NCI-H2107 (cell line): Measurements from ENCODE around the gene NRM.
"Not testable (repeated sequence)": the region's sequence is repeated elsewhere in the genome, so short reads cannot be mapped to it uniquely, and the experiment has no call there.

Source experiments
- DNase-seq: peaks from one replicate; lab custom pipeline; 2025; lab: John Stamatoyannopoulos, UW

Gene NRM

DNA sequence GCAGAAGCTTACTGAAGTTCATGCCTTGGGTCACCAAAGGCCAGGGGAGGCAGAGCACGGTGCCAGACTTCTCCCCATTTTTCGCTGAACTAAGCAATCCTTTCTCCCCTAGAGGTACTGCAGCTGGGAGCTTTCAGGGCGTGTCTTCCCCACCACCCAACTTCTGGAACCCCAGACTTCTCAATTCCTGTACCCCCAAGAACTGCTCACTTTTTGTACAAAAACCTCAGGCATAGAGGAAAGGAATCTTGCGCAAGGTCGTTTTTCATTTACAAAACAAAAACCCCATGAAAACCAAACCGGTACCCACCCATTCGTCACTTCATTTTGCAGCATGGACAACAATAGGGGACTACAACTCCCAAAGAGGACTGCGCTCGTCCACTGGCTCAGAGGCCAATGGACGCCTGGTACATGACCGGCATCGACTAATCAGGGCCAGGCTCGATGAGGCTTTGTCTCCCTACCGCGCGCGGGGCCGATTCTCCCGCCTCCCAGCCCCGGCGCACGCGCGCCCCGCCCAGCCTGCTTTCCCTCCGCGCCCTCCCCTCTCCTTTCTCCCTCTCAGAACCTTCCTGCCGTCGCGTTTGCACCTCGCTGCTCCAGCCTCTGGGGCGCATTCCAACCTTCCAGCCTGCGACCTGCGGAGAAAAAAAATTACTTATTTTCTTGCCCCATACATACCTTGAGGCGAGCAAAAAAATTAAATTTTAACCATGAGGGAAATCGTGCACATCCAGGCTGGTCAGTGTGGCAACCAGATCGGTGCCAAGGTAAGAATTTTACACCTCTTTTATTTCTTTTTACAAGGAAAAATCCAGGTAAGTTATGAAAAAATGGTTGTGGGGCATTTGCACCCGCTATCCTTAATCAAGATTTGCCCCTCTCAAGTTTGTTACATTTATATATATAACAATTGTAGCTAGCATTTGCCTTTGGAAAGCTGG lies 29.3 kb upstream of the NRM start, which contains the start of gene TUBB:
Gene TUBB, plus strand, starts transcription at position 562 of the 947 bp plus-strand sequence. Its CDS starts 155 bp downstream, at position 717.
- DNase-seq = peak; percentile 79

DNA sequence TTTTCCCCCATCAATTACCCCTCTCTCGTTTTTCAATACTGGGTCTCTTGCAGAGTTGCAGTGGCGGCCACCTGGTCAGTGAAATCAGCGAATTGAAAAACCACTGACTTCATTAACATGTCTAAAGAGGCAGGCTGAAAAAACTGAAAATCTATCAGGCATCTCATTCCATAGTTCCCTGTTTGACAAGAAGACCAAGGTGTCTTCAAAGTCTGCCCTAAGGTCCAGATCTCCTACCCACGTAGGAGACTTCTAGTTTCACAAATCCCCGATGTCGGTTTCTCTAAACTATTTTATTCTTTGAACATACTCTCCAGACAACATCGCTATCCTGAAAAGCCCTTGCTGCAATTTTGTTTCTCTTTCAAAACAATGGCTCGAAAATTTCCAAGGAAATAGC lies 28.6 kb upstream of the NRM start:
- no peak for DNase-seq

DNA sequence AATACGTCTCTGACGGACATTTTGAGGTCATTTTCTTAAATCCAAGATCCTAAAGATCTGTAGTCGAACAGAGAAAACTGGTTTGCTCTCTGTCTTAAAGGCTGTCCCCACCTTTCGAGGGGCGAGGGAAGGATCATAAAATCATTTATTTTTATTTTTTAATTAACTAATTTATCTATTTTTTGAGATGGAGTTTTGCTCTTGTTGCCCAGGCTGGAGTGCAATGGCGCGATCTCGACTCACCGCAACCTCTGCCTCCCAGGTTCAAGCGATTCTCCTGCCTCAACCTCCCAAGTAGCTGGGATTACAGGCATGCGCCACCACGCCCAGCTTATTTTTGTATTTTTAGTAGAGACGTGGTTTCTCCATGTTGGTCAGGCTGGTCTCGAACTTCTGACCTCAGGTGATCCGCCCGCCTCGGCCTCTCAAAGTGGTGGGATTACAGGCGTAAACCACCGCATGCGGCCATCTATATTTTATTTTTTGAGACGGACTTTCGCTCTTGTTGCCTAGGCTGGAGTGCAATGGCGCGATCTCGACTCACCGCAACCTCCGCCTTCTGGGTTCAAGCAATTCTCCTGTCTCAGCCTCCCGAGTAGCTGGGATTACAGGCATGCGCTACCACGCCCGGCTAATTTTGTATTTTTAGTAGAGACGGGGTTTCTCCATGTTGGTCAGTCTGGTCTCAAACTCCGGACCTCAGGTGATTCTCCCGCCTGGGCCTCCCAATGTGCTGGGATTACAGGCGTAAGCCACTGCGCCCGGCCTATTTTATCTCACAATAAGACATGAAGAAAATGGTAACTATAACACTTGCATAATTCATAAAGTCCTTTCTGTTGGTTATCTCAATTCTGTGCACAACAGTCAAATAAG lies 27.3 kb upstream of the NRM start:
- not testable (repeated sequence) for DNase-seq

DNA sequence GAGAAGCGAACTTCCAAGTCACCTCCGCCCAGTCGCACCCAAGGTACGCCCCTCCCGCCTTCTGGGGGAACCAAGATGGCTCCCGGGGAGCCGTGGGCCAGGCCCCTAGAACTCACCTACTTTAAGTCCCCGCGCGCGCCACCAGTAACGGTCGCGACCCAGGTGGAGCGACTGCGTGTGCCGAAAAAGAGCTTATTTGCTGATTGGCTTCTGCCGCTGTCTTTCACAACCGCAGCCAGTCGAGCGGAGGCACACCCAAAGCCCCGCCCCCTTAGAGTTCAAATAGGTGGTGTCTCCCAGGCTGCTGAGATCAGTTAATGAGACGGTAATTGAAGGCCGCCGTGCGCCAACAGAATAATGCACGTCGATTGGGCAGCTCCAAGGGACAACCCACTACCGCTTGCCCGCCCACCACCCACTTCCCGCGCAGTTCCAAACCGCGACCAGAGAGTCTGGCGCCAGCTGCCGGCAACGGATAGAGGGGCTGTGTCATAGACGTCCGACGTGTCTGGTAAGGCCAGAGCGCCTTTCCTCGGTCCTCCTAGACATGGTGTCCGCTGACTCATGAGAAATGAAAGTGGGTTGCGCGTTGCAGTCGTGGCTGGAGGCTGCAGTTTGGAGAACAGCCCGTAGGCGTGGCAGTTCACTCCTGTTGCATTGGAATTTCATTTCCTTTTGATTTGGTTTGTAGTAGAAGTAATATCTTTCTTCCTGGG lies 26.5 kb upstream of the NRM start, which contains the start of gene MDC1:
Gene MDC1, minus strand, starts transcription at position 153 of the 716 bp plus-strand sequence. CDS start 2,106 bp downstream, outside the sequence.
- peak; percentile 93 for DNase-seq

DNA sequence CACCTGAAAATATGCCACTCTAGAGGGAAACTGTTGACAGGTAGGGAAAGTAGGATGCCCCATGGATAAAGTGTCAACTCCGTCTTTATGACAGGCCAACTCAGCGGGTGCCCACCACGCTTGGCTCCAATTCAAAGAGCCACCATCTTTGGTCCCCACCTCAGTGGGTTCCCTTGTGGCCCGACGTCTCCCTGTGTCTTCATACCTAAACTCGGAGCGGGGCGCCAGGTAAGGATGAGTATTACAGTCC lies 26.0 kb upstream of the NRM start:
- DNase-seq = no peak

DNA sequence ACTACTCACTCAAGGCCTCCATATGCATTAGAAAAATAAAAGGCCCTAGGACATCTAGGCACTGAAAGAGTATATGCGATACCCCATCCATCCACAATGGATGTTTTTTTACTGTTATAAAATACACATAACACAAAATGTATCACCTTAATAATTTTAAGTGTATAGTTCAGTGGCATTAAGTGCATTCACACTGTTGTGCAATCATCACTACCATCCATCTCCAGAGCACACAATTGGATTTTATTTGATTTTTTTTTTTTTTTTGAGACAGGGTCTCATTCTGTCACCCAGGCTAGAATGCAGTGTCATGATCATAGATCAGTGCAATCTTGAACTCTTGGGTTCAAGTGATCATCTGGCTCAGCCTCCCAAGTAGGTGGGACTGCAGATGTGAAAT lies 23.5 kb upstream of the NRM start:
- no peak for DNase-seq

DNA sequence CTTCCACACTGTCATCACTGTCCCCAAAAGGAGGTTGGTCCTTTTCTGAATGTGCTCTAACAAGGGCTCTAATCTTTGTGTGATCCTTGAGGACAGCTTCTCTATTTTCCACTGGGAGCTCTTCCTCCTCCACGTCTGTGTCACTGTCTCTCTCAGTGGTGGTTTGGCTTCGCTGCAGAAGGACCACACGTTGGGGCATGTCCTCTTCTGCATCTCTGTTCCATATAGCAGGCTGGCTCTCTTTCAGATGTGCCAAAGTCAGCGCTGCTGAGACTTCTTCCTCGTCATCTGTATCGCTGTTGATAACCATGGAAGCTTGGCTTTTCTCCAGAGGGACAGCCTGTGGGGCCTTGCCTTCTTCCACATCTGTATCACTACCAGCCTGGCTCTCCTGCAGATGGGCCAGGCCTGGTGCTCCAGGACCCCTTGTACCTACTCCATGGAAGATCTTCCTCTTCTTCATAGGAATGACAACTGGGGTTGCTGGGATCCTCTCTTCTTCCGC lies 21.7 kb upstream of the NRM start:
- no peak for DNase-seq

DNA sequence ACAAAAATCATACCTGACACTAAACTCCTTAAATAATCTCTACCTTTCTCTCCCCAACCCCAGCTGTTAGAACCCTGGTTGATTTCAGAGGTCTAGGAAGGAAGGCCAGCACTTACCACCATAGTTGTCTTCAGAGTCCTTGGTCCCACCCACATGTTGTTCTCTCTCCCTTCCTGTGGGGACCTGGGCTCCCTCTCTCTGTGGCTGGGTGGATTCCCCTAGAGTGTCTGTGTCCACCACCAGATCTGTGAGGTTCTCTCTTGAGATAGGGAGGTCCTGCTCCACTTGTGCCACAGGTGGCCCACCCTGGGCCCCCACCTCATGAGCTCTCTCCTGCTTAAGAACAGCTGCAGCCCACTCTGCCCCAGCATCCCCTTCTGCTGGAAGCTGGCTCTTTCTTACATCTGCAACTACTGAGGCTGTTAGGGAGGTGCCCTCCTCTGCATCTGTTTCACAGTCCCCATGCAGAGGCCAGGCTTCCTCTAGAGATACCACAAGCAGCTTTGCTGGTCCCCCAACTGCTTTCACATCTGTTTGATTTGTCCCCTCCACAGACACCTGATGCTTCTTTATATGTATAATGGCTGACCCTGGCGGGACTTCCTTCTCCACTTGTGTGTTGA lies 21.1 kb upstream of the NRM start:
- DNase-seq = no peak

DNA sequence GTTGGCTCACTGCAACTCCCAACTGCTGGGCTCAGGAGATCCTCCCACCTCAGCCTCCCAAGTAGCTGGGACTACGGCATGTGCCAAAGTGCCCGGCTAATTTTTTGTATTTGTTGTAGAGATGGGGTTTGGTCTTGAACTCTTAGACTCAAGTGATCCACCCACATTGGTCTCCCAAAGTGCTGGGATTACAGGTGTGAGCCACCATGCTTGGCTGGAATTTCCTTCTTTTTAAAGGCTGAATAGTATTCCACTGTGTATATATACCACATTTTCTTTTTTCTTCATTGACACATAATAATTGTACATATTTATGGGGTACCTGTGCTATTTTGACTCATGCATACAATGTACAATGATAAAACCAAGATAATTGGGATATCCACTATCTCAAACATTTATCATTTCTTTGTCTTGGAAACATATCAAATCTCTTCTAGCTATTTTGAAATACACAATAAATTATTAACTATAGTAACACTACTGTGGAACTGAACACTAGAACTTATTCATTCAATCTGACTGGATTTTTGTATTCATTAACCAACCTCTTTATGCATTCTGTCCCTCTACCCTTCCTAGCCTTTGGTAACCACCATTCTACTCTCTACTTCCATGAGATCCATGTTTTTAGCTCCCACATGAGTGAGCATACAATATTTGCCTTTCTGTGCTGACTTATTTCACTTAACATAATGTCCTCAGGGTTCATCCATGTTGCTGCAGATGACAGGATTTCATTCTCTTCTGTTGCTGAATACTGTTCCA lies 18.5 kb upstream of the NRM start:
- DNase-seq = no peak

DNA sequence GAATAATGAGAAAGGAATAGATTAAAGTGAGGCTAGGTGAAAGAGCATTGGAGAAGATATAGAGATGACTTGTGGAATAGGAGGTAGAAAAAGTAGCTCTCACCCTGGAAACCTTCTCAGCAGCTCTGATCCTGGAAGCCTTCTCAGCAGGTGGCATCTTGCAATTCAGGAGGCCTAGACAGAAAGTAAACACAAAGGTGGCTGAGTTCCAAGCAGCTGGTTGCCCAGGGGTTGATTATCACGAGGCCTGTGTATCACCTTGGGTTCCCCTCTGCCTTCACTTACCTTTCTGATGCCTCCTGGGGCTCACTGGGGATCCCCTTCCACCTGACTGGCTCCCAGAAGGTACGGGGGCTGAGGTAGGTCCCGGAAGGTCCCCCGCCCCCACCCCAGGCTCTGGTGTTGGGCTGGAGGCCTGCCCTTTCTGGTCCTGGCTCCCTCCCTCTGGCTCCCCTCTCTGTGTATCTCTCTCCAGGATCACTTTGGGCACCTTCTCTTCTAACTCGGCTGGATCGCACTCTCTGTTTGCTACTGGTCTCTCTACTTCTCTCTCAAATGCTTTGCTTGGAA lies 16.6 kb upstream of the NRM start:
- DNase-seq = peak; percentile 29

DNA sequence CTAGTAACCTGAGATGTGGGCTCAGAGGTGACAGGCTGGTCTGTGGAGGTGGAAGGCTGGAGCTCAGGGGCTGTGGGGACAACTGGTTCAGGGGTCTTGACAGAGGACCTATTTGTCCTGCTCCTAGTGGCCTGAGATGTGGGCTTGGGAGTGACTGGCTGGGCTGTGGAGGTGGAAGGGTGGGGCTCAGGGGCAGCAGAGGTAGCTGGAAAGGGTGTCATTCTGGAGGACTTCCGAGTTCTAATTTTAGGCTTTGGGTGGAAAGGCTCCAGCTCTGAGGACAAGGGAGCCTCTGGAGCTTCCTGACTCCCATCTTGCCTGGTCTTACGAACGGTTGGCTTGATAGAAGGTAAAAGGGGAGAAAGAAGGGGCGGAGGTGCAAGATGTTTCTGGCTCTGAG lies 14.8 kb upstream of the NRM start:
- no peak for DNase-seq

DNA sequence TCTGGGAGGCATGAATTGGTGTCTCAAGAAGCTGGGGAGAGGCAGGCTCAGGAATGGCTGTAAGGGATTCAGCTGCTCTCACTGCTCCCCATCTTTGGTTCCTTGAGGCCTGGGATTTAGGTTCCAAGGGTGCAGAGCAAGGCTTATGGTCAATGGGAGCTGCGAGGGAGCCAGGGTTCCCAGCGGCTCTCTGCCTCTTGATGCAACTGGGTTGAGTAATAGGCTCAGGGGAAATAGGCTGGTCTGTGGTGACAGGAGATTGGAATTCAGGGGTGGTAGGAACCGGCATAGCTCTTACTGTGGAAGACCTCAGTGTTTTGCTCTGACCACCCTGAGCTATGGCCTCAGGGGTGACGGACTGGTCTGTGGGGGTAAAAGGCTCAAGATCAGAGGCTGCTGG lies 13.0 kb upstream of the NRM start:
- DNase-seq = no peak

DNA sequence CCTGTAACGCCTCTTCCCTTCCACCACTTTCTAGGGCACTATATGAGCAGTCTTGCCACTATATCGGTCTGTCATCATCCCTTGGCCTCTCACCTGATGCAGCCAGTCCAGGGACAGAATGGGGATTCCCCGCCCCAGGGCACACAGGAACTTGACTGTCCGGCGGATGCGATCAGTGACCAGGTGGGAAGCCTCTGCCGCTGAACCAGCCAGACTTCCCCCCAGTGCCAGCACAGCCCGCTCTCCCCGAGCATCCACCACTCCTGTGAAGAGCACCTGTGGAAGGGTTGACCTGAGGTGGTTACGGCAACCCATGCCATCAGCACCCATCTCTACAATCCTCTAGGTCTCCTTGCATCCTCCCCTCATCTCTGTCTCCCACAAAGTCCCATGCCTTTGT lies 12.2 kb upstream of the NRM start:
- DNase-seq = no peak

DNA sequence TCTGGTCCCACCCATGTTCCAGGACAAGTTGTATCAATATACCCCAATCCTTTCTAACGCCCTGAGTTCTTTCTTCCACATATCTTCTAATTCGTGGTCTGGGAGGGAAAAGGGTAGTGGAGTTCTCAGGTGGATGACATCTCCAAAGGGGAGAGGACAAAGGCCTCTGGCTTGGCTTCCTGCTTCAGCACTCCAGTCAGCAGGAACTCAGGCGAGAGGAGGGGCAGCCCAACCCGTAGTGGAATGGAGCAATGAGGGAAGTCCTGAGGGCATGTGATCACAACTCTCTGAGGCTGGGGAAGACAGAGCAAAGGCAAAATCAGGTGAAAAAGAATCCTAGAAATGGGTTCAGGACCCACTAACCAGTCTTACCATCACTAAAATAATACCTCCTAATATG lies 9.6 kb upstream of the NRM start:
- no peak for DNase-seq

DNA sequence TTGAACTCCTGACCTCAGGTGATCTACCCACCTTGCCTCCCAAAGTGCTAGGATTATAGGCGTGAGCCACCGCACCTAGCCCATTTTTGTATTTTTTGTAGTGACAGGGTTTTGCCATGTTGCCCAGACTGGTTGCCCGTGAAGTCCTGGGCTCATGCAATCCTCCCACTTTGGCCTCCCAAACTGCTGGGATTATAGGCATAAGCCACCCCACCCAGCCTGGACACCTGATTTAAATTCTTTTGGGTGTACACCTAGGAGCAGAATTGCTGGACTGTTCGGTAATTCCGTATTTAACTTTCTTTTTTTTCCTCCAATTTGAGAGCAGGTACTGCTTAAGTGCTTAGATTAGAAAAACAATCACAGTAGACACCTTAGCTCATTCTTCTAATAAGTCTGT lies 5.6 kb upstream of the NRM start:
- DNase-seq = no peak

DNA sequence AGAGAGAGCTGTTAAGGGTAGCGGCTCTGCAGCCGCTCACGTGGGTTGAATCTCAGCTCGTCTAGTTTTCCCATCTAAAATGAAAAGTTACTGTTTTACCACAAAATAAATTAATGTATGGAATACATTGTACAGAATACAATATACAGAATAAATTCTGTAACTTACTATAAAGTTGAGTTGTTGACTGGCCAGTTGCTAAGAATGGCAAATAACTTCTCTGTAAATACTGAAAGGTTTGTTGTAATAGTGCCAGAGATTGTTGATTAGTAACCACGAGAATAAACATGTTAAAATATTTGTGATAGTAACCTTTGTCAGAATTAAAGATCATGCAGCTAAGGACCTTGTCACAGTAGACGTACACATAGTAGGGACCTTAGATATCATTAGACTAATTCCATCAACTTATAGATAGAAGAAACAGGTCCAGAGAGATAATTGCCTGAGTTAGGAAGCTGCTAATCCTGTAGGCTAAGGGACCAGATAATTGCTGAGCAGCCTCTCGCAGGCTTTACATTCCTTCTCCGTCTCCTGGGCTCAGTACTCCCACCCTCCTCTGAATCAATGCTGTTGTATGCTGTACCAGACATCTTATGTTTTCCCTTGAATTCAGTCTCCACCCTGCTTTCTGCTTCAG lies 544 bp upstream of the NRM start:
- DNase-seq = no peak

DNA sequence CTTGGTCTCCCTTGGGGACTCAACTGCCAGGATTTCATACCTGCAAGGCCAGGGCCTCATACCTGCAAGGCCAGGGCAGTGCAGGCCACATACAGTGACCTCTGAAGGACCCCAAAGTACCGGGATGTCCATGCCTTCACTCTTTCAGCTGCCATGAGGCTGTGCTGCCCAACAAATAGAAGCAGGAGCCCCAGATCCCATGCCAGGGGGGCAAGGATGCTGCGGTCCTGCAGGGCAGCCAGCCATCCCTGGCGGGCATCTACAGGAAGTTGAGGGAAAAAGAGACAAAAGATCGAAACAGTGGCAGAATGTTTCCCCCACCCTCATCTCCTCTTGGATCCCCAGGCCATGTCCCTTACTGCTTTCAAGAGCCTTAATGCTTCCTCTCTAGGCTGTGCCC lies 799 bp downstream of the NRM start:
- no peak for DNase-seq

DNA sequence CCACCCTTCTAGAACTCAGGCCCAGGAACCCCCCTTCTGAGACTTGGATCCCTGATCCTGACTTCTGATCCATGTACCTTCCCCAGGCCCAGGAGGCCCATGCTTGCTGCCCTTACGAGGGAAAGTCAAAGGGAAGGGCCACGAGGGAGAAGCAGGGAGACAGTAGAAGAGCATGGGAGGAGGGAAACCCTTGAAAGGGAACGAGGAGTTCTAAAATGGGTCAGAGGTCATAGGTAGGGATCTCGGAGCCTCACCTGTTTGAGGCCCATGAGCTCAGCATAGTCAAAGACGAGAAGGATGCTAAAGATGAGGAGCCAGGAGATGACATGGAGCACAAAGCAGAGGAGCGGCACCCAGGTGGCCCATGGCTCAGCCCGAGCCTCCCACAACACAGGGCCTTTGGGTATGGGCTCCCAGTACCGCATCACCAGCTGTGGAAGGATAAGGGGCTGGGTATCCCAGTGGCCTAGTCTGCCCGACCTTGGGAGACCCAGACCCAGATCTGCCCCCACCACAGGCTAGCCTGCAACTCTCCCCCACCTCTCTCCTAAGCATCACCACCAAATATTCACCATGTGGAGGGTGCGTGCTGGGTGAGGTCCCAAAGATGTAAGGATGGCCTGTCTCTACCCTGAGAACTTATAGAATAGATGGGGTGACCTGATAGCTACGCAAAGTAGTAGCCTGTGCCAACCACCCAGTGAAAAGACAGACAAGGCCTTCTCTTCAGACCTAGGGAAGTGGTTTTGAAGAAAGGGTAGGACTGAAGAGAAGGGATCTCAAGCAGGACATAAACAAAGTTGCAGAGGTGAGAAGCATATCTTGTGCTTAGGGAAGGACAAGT lies 1.5 kb downstream of the NRM start:
- no peak for DNase-seq

DNA sequence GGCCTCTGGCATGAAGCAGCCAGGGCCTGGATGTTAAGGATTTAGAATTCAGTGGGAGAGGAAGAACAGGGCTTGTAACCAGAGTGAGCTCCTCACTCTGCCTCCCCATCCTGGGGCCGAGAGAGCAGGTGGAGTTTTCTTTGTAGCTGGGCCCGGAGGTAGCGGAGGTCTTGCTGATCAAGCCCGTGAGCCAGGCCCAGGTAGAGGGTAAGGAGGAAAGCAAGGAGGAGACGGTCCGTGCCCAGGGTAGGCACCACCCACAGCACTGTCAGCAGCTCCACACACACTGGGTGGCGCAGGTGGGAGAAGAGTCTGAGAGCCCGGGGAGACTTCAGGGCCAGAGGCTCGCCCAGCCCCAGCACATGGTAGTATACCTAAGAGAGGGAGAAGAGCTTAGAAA lies 2.2 kb downstream of the NRM start:
- no peak for DNase-seq
